HG02642 (cell line): ENCODE results near the gene SEMA6D.

Source experiments
- ATAC-seq: cut with Tn5 transposase; IDR thresholded peaks from one replicate; pipeline ENCODE4 v1.9.1; 2021; ENCODE audit warnings: mild to moderate bottlenecking; ENCODE audit not compliant: unreplicated experiment, poor library complexity

SEMA6D gene

GRCh38 chr15:47780971-47781370 is 63.7 kb downstream of the SEMA6D start:
- ATAC-seq, result no peak

- ATAC-seq, result no peak
These were observed 64.2 kb downstream of the SEMA6D start for GRCh38 chr15:47781527-47781926.

GRCh38 chr15:47784820-47785219 is 67.5 kb downstream of the SEMA6D start:
- no peak for ATAC-seq

GRCh38 chr15:47786371-47786770 is 69.1 kb downstream of the SEMA6D start:
- no peak for ATAC-seq

GRCh38 chr15:47787875-47788274 is 70.6 kb downstream of the SEMA6D start:
- ATAC-seq, result no peak

GRCh38 chr15:47788685-47789084 is 71.4 kb downstream of the SEMA6D start:
- no peak for ATAC-seq

- ATAC-seq, result no peak
These were observed 73.9 kb downstream of the SEMA6D start for GRCh38 chr15:47791161-47791560.

- ATAC-seq, result no peak
These were observed 74.9 kb downstream of the SEMA6D start for GRCh38 chr15:47792231-47792630.

GRCh38 chr15:47794252-47794914 is 77.1 kb downstream of the SEMA6D start:
- no peak for ATAC-seq

- ATAC-seq, result no peak
These were observed 78.6 kb downstream of the SEMA6D start for GRCh38 chr15:47795864-47796263.

GRCh38 chr15:47796339-47796738 is 79.0 kb downstream of the SEMA6D start:
- ATAC-seq, result no peak

- ATAC-seq, result no peak
These were observed 79.5 kb downstream of the SEMA6D start for GRCh38 chr15:47796830-47797229.

GRCh38 chr15:47801522-47801921 is 84.2 kb downstream of the SEMA6D start:
- ATAC-seq, result no peak

GRCh38 chr15:47802216-47802615 is 84.9 kb downstream of the SEMA6D start:
- ATAC-seq, result no peak

GRCh38 chr15:47803767-47804166 is 86.5 kb downstream of the SEMA6D start:
- ATAC-seq, result no peak

- no peak for ATAC-seq
These were observed 87.4 kb downstream of the SEMA6D start for GRCh38 chr15:47804733-47805132.

- no peak for ATAC-seq
These were observed 88.7 kb downstream of the SEMA6D start for GRCh38 chr15:47806008-47806407.

- ATAC-seq, result no peak
These were observed 93.9 kb downstream of the SEMA6D start for GRCh38 chr15:47811172-47811571.

GRCh38 chr15:47812470-47812999 is 95.2 kb downstream of the SEMA6D start:
- ATAC-seq, result peak; percentile 51

GRCh38 chr15:47813748-47814384 is 96.6 kb downstream of the SEMA6D start:
- peak; percentile 90 for ATAC-seq

GRCh38 chr15:47814620-47815019 is 97.3 kb downstream of the SEMA6D start:
- ATAC-seq, result no peak
